HCT116 (cell line): ENCODE results near the gene NUMA1.

Experiments used
- CBX3 ChIP-seq: IDR thresholded peaks from 2 replicates; pipeline ENCODE4 v1.6.1; 2012; ENCODE audit warnings: low read depth
- POLR2A ChIP-seq: IDR thresholded peaks from 2 replicates; pipeline ENCODE4 v1.7.0; 2011; ENCODE audit warnings: borderline replicate concordance; ENCODE audit not compliant: insufficient read depth, insufficient read length; ENCODE audit errors: extremely low read depth
- TF ChIP-seq, protein P1 (sequence below), 3 experiments: fragments of 200-600 bp in 1 of 3; sonication (generic) in 1 of 3; IDR thresholded peaks in 2 of 3; conservative IDR thresholded peaks in 1 of 3; 2 replicates each; pipeline ENCODE4 v1.5.1; 2012 to 2017; ENCODE audit warnings: low read depth in 2 of 3, low read length in 2 of 3, antibody characterized with exemption in 1 of 3, borderline replicate concordance in 1 of 3, control low read depth in 1 of 3, mild to moderate bottlenecking in 1 of 3, mixed read lengths in 1 of 3, mixed run types in 1 of 3, moderate library complexity in 1 of 3; ENCODE audit not compliant: insufficient read depth in 1 of 3
- TF ChIP-seq, protein P2 (sequence below): IDR thresholded peaks from 2 replicates; pipeline ENCODE4 v1.6.1; 2012

DNA sequence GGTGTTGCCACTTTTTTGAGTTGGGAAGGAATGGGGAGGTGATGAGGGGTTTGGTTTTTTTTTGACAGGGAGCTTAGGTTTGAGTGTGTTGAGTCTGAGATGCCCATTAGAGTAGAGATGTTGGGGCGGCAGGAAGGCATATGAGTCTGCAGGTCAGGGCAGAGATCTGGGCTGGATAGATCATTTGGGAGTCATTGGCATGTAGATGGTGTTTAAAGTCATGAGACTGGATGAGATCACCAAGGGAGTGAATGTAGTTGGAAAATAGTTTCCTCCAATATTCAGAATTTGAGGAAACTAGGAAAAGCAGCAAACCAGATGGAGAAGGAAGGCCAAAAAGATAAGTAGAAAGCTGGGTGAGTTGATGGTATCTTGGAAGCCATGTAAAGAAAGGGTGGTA lies 34.2 kb upstream of the NUMA1 start:
- TF ChIP-seq POLR2A (no peak), CBX3 (no peak)
- TF ChIP-seq, protein P1, sequence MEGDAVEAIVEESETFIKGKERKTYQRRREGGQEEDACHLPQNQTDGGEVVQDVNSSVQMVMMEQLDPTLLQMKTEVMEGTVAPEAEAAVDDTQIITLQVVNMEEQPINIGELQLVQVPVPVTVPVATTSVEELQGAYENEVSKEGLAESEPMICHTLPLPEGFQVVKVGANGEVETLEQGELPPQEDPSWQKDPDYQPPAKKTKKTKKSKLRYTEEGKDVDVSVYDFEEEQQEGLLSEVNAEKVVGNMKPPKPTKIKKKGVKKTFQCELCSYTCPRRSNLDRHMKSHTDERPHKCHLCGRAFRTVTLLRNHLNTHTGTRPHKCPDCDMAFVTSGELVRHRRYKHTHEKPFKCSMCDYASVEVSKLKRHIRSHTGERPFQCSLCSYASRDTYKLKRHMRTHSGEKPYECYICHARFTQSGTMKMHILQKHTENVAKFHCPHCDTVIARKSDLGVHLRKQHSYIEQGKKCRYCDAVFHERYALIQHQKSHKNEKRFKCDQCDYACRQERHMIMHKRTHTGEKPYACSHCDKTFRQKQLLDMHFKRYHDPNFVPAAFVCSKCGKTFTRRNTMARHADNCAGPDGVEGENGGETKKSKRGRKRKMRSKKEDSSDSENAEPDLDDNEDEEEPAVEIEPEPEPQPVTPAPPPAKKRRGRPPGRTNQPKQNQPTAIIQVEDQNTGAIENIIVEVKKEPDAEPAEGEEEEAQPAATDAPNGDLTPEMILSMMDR (IDR thresholded peaks at IDR 0.05 in 2 of 3, conservative IDR thresholded peaks at IDR 0.05 in 1 of 3; ENCODE audit: borderline replicate concordance in 1 of 3, insufficient read depth in 1 of 3, low read depth in 2 of 3, low read length in 2 of 3), result no peak
- TF ChIP-seq, protein P2, sequence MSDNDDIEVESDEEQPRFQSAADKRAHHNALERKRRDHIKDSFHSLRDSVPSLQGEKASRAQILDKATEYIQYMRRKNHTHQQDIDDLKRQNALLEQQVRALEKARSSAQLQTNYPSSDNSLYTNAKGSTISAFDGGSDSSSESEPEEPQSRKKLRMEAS, result no peak
